Astrocyte (in vitro differentiated cells and primary cell): ENCODE data around the gene CDC42BPG. TPM values are rescaled to one million over a fixed set of nuclear protein-coding genes. Genes with fewer than 3 reads are reported as not detected.
A peak's percentile ranks its signal among the peaks of the same experiment; 100 is the strongest.

Experiments used
- DNase-seq: peaks from one replicate; pipeline ENCODE4 v3.0.0-alpha.2; 2010; ENCODE audit warnings: low read depth
- FAIRE-seq: peaks from 2 replicates; lab custom pipeline; 2011; peaks lifted over from hg19 to GRCh38; lab: Jason Lieb, UNC
- H2AFZ ChIP-seq: 2 replicates; pipeline ENCODE4 v1.6.0; 2012; ENCODE audit warnings: low read depth, low read length, inconsistent platforms
- H3K27ac ChIP-seq: 2 replicates; pipeline ENCODE4 v1.5.1; 2011; ENCODE audit warnings: low read depth, low read length, inconsistent platforms
- H3K27me3 ChIP-seq: 2 replicates; pipeline ENCODE4 v1.6.0; 2011; ENCODE audit warnings: low read length, inconsistent platforms; ENCODE audit not compliant: insufficient read depth
- H3K36me3 ChIP-seq: 2 replicates; pipeline ENCODE4 v1.5.1; 2011; ENCODE audit warnings: low read length, inconsistent platforms; ENCODE audit not compliant: insufficient read depth
- H3K4me1 ChIP-seq: 2 replicates; pipeline ENCODE4 v1.5.1; 2011; ENCODE audit warnings: low read length, inconsistent platforms; ENCODE audit not compliant: insufficient read depth
- H3K4me2 ChIP-seq: 2 replicates; pipeline ENCODE4 v1.6.0; 2012; ENCODE audit warnings: low read length, inconsistent platforms
- H3K4me3 ChIP-seq: 2 replicates; pipeline ENCODE4 v1.5.1; 2011; ENCODE audit warnings: low read depth, mild to moderate bottlenecking, low read length, inconsistent platforms; ENCODE audit not compliant: insufficient read depth
- H3K79me2 ChIP-seq: 2 replicates; pipeline ENCODE4 v1.6.0; 2012; ENCODE audit warnings: mild to moderate bottlenecking, low read length, inconsistent platforms; ENCODE audit not compliant: insufficient read depth
- H3K9ac ChIP-seq: 2 replicates; pipeline ENCODE4 v1.6.0; 2012; ENCODE audit warnings: mild to moderate bottlenecking, low read length, inconsistent platforms
- H3K9me3 ChIP-seq: 2 replicates; pipeline ENCODE4 v1.5.1; 2012; ENCODE audit warnings: low read depth, mild to moderate bottlenecking, low read length, inconsistent platforms; ENCODE audit not compliant: insufficient read depth
- H4K20me1 ChIP-seq: 2 replicates; pipeline ENCODE4 v1.6.0; 2012; ENCODE audit warnings: low read length, inconsistent platforms; ENCODE audit not compliant: insufficient read depth
- H3K27ac Mint-ChIP-seq: one replicate; pipeline ENCODE4 v1.8.0; 2021; ENCODE audit warnings: mild to moderate bottlenecking, mixed read lengths; ENCODE audit not compliant: unreplicated experiment
- H3K27me3 Mint-ChIP-seq: one replicate; pipeline ENCODE4 v1.8.0; 2021; ENCODE audit warnings: low read depth, mixed read lengths; ENCODE audit not compliant: unreplicated experiment
- H3K36me3 Mint-ChIP-seq: one replicate; pipeline ENCODE4 v1.8.0; 2021; ENCODE audit warnings: low read depth, mixed read lengths; ENCODE audit not compliant: unreplicated experiment
- H3K4me1 Mint-ChIP-seq: one replicate; pipeline ENCODE4 v1.8.0; 2021; ENCODE audit warnings: low read depth, mixed read lengths; ENCODE audit not compliant: unreplicated experiment
- H3K4me3 Mint-ChIP-seq: one replicate; pipeline ENCODE4 v1.8.0; 2021; ENCODE audit warnings: mild to moderate bottlenecking, moderate library complexity, mixed read lengths; ENCODE audit not compliant: unreplicated experiment
- H3K9me3 Mint-ChIP-seq: one replicate; pipeline ENCODE4 v1.8.0; 2021; ENCODE audit warnings: mild to moderate bottlenecking, mixed read lengths; ENCODE audit not compliant: unreplicated experiment
- CTCF ChIP-seq: IDR thresholded peaks from 2 replicates; pipeline ENCODE4 v1.5.1; 2011; ENCODE audit warnings: low read depth, mild to moderate bottlenecking, inconsistent platforms, low read length, moderate library complexity; ENCODE audit not compliant: insufficient read depth
- EZH2 ChIP-seq: IDR thresholded peaks from 2 replicates; pipeline ENCODE4 v1.6.1; 2012; ENCODE audit warnings: mild to moderate bottlenecking, low read length, inconsistent platforms; ENCODE audit not compliant: insufficient read depth
- total RNA-seq: library from RNA; stranded (reverse); gene quantifications from 2 replicates; pipeline ENCODE4 v1.2.1, GENCODE V29; 2021

Gene CDC42BPG
- total RNA-seq, 1 donor from 2014 or later: 4.6 TPM

- H4K20me1 ChIP-seq: no peaks in the 10 kb centered on the region
- no peaks in the 10 kb centered on the region for H3K9me3 ChIP-seq
- H2AFZ ChIP-seq: no peak overlapping the region
- no peak for TF ChIP-seq EZH2
- TF ChIP-seq CTCF: no peak
- H3K36me3 ChIP-seq: no peaks in the 10 kb centered on the region
- no peaks in the 10 kb centered on the region for H3K27me3 ChIP-seq
- no peak for FAIRE-seq
- no peak overlapping the region for H3K27ac ChIP-seq
- no peak overlapping the region for H3K9ac ChIP-seq
- Mint-ChIP-seq H3K27ac (peak overlapping the region; percentile 47), H3K27me3 (peaks cover 2% of the 10 kb centered on the region), H3K4me3 (peak overlapping the region; percentile 84), H3K9me3 (no peaks in the 10 kb centered on the region), H3K36me3 (no peaks in the 10 kb centered on the region), H3K4me1 (peaks cover 5% of the 10 kb centered on the region)
- H3K4me1 ChIP-seq: peaks cover 5% of the 10 kb centered on the region
- H3K4me2 ChIP-seq: peak overlapping the region; percentile 57
- no peaks in the 10 kb centered on the region for H3K79me2 ChIP-seq
- no peak overlapping the region for H3K4me3 ChIP-seq
- no peak for DNase-seq
Observed at GRCh38 chr11:64843686-64844329, 645 bp downstream of the CDC42BPG start.

- no peaks in the 10 kb centered on the region for H3K79me2 ChIP-seq
Observed at GRCh38 chr11:64842851-64843685, 1.4 kb downstream of the CDC42BPG start.

More at GRCh38 chr11:64842851-64843685, 1.4 kb downstream of the CDC42BPG start:
- Histone ChIP-seq H3K4me3 (no peak overlapping the region), H3K4me2 (no peak overlapping the region), H4K20me1 (no peaks in the 10 kb centered on the region), H3K36me3 (no peaks in the 10 kb centered on the region), H2AFZ (no peak overlapping the region), H3K9ac (peak overlapping the region; percentile 16), H3K4me1 (peaks cover 5% of the 10 kb centered on the region), H3K27me3 (no peaks in the 10 kb centered on the region), H3K27ac (no peak overlapping the region), H3K9me3 (no peaks in the 10 kb centered on the region)
- Mint-ChIP-seq H3K9me3 (no peaks in the 10 kb centered on the region), H3K27me3 (peaks cover 2% of the 10 kb centered on the region), H3K4me3 (peak overlapping the region; percentile 71), H3K27ac (peak overlapping the region; percentile 96), H3K4me1 (peaks cover 5% of the 10 kb centered on the region), H3K36me3 (no peaks in the 10 kb centered on the region)
- FAIRE-seq: no peak
- no peak for DNase-seq
- TF ChIP-seq EZH2: no peak
- no peak for TF ChIP-seq CTCF
